A549 (cell line): ENCODE results near the gene COPRS. TPM values are rescaled to one million over a fixed set of nuclear protein-coding genes. Genes with fewer than 3 reads are reported as not detected.

Source experiments
- ATAC-seq, 2 experiments: fragments of 200-7000 bp in 1 of 2; fragments of >200 bp in 1 of 2; cut with Nextera tagmentation in 1 of 2; cut with Tn5 transposase in 1 of 2; 3 replicates each; pipeline versions ENCODE4 v1.8.0 to v1.9.1; 2018 to 2020; ENCODE audit warnings: mild to moderate bottlenecking in 1 of 2, moderate library complexity in 1 of 2
- CTCF ChIA-PET: fragments of 300-600 bp; sonication (Branson Sonifier 250); formaldehyde crosslinking; extraction: SDS; loops from one replicate; lab custom pipeline; 2021; ENCODE audit warnings: antibody characterized with exemption, inconsistent platforms; lab: Yijun Ruan, JAX
- POLR2A ChIA-PET: fragments of 350-600 bp; formaldehyde crosslinking; extraction: SDS; loops from one replicate; lab custom pipeline; 2021; ENCODE audit warnings: antibody characterized with exemption, inconsistent platforms; lab: Yijun Ruan, JAX
- DNase-seq, 2 experiments: peaks; one replicate each; pipeline versions ENCODE4 v3.0.0 to v3.0.0-alpha.2; 2011 to 2016; ENCODE audit warnings: low read depth in 1 of 2, low spot score in 1 of 2
- FAIRE-seq: peaks from 2 replicates; lab custom pipeline; 2011; peaks lifted over from hg19 to GRCh38; lab: Jason Lieb, UNC
- H3K27ac ChIP-seq, 2 experiments: fragments of >200 bp; sonication (Bioruptor Twin); formaldehyde crosslinking; 3 replicates each; pipeline ENCODE4 v1.5.1; 2016 to 2017
- H3K4me1 ChIP-seq: fragments of >200 bp; sonication (Bioruptor Twin); formaldehyde crosslinking; 3 replicates; pipeline ENCODE4 v1.6.1; 2016
- H3K4me2 ChIP-seq: fragments of >200 bp; sonication (Bioruptor Twin); formaldehyde crosslinking; 3 replicates; pipeline ENCODE4 v1.6.1; 2016
- H3K4me3 ChIP-seq: fragments of >200 bp; sonication (Bioruptor Twin); formaldehyde crosslinking; 3 replicates; pipeline ENCODE4 v1.5.1; 2016
- H3K9me3 ChIP-seq: fragments of >200 bp; sonication (Bioruptor Twin); formaldehyde crosslinking; 3 replicates; pipeline ENCODE4 v1.6.1; 2016
- CBX2 ChIP-seq: fragments of 200-600 bp; sonication (generic); IDR thresholded peaks from 2 replicates; pipeline ENCODE4 v1.6.1; 2016; ENCODE audit warnings: low read depth, mild to moderate bottlenecking, borderline replicate concordance
- CBX8 ChIP-seq: fragments of 200-600 bp; sonication (generic); IDR thresholded peaks from 2 replicates; pipeline ENCODE4 v1.6.1; 2016
- CHD2 ChIP-seq: fragments of 150-350 bp; IDR thresholded peaks from 2 replicates; pipeline ENCODE4 v1.6.1; 2014; ENCODE audit warnings: low read length; ENCODE audit not compliant: partially characterized antibody
- CHD4 ChIP-seq: fragments of 200-600 bp; sonication (generic); IDR thresholded peaks from 2 replicates; pipeline ENCODE4 v1.6.1; 2016; ENCODE audit warnings: antibody characterized with exemption, mild to moderate bottlenecking, borderline replicate concordance
- EHF ChIP-seq: fragments of 250-450 bp; sonication (Bioruptor Pico); IDR thresholded peaks from 2 replicates; pipeline ENCODE4 v1.5.0; 2020; ENCODE audit warnings: mild to moderate bottlenecking
- FOXS1 ChIP-seq: fragments of 250-450 bp; sonication (Bioruptor Pico); IDR thresholded peaks from 2 replicates; pipeline ENCODE4 v1.5.0; 2020; ENCODE audit warnings: mild to moderate bottlenecking, moderate library complexity
- GATA3 ChIP-seq: IDR thresholded peaks from 2 replicates; pipeline ENCODE4 v1.6.1; 2012; ENCODE audit warnings: borderline replicate concordance
- HES2 ChIP-seq: fragments of >200 bp; sonication (Bioruptor Twin); formaldehyde crosslinking; IDR thresholded peaks from 2 replicates; pipeline ENCODE4 v1.6.1; 2016
- HOXA7 ChIP-seq: fragments of 250-450 bp; sonication (Bioruptor Pico); IDR thresholded peaks from 2 replicates; pipeline ENCODE4 v1.5.0; 2020; ENCODE audit warnings: mild to moderate bottlenecking, moderate library complexity
- JUN ChIP-seq, 2 experiments: fragments of >200 bp; sonication (Bioruptor Twin); formaldehyde crosslinking; IDR thresholded peaks; 2 replicates in 1 of 2; 3 replicates in 1 of 2; pipeline ENCODE4 v1.6.1; 2016 to 2017
- MAFK ChIP-seq: fragments of 450-650 bp; IDR thresholded peaks from 2 replicates; pipeline ENCODE4 v1.6.1; 2014; ENCODE audit not compliant: partially characterized antibody
- MAZ ChIP-seq: fragments of 150-350 bp; IDR thresholded peaks from 2 replicates; pipeline ENCODE4 v1.6.1; 2014; ENCODE audit warnings: antibody characterized with exemption, low read depth, low read length, borderline replicate concordance
- NPAS2 ChIP-seq: fragments of 250-450 bp; sonication (Bioruptor Pico); IDR thresholded peaks from 2 replicates; pipeline ENCODE4 v1.8.0; 2022; ENCODE audit warnings: mild to moderate bottlenecking, moderate library complexity, borderline replicate concordance
- NR3C1 ChIP-seq: fragments of >200 bp; sonication (Bioruptor Twin); formaldehyde crosslinking; IDR thresholded peaks from 3 replicates; pipeline ENCODE4 v1.6.1; 2017
- PBX3 ChIP-seq: IDR thresholded peaks from 2 replicates; pipeline ENCODE4 v1.6.1; 2012
- PHF8 ChIP-seq: fragments of 200-600 bp; sonication (generic); IDR thresholded peaks from 2 replicates; pipeline ENCODE4 v1.6.1; 2016; ENCODE audit warnings: low read depth, mild to moderate bottlenecking, antibody characterized with exemption, moderate library complexity, borderline replicate concordance
- POLR2A ChIP-seq: IDR thresholded peaks from 2 replicates; pipeline ENCODE4 v1.6.1; 2012; ENCODE audit warnings: mild to moderate bottlenecking, low read length
- POLR2AphosphoS2 ChIP-seq: conservative IDR thresholded peaks from 2 replicates; pipeline ENCODE4 v1.6.1; 2012; ENCODE audit warnings: low read length, improper control_type of control experiment, inconsistent platforms
- RFX5 ChIP-seq: fragments of 450-650 bp; IDR thresholded peaks from 2 replicates; pipeline ENCODE4 v1.7.1; 2014; ENCODE audit warnings: antibody characterized with exemption, mild to moderate bottlenecking, moderate library complexity
- TP53 ChIP-seq: fragments of 250-450 bp; sonication (Bioruptor Pico); IDR thresholded peaks from 2 replicates; pipeline ENCODE4 v1.5.0; 2021; ENCODE audit warnings: mild to moderate bottlenecking, moderate library complexity
- ZC3H11A ChIP-seq: fragments of 450-650 bp; IDR thresholded peaks from 2 replicates; pipeline ENCODE4 v1.6.1; 2014; ENCODE audit warnings: antibody characterized with exemption, mild to moderate bottlenecking
- ZFP36 ChIP-seq: fragments of 450-650 bp; IDR thresholded peaks from 2 replicates; pipeline ENCODE4 v1.6.1; 2014; ENCODE audit warnings: borderline replicate concordance; ENCODE audit not compliant: partially characterized antibody
- ZNF302 ChIP-seq: fragments of 250-450 bp; sonication (Bioruptor Pico); IDR thresholded peaks from 2 replicates; pipeline ENCODE4 v1.9.0; 2021; ENCODE audit warnings: inconsistent platforms, mild to moderate bottlenecking, moderate library complexity
- WGBS: methylation state at CpG from one replicate; pipeline ENCODE4 v1.1.6; 2017; ENCODE audit errors: missing lambda C conversion rate; 5-methylcytosine and 5-hydroxymethylcytosine counted together
- polyA plus RNA-seq, 4 experiments: library from polyadenylated mRNA; depleted of rRNA in 3 of 4; stranded (reverse); fragments of >200 nt; fragmentation: RNase III in 1 of 4; extraction: RNeasy Plus Mini Kit Qiagen cat#74134 plus additional on column Dnase treatment in 1 of 4; gene quantifications; 2 replicates in 3 of 4; 3 replicates in 1 of 4; pipeline ENCODE4 v1.2.3, GENCODE V29; 2011 to 2017

Gene COPRS
- polyA plus RNA-seq, 2 of the 4 experiments (the other 2 are of a cell fraction): 80.5 to 98.3 TPM

- no peak overlapping the region for H3K4me3 ChIP-seq
- no peak overlapping the region for H3K27ac ChIP-seq
- 0 out of 6 replicates have a peak, but pooled peaks of 1 of the 2 experiments have one; percentile 29 for ATAC-seq
- TF ChIP-seq EHF (CRISPR knock-in tag) (no peak), JUN (IDR thresholded peaks at IDR 0.05) (no peak), CHD2 (no peak), ZNF302 (no peak), FOXS1 (CRISPR knock-in tag) (no peak), NPAS2 (CRISPR knock-in tag) (no peak), PBX3 (no peak), HOXA7 (CRISPR knock-in tag) (no peak)
- TF ChIP-seq, all 56 proteins: peak for 0
- ChIA-PET CTCF (interaction anchor here (0.6 to 1.8 kb wide), 3 partner anchors 11 to 416 kb away, joined by 3 to 5 read pairs (median 3); partner anchors contain the start of gene UTP6), POLR2A (interaction anchor here (0.7 kb wide), 2 partner anchors 9 to 11 kb away, joined by 4 read pairs; no protein-coding TSS in a partner anchor)
- H3K9me3 ChIP-seq: no peaks in the 10 kb centered on the region
- DNase-seq (no peak), FAIRE-seq (no peak)
- WGBS: 91% methylated on average over 8 of the region's 8 CpGs
- no peak overlapping the region for H3K4me2 ChIP-seq
- H3K4me1 ChIP-seq: no peaks in the 10 kb centered on the region
These were observed 21.3 kb upstream of the COPRS start for GRCh38 chr17:31880311-31880710.

GRCh38 chr17:31878703-31879073 lies 19.6 kb upstream of the COPRS start:
- ATAC-seq: no peak
- no peak overlapping the region for H3K4me2 ChIP-seq
- TF ChIP-seq CBX2 (no peak), HES2 (no peak), TP53 (no peak), GATA3 (no peak), POLR2AphosphoS2 (no peak), ZC3H11A (no peak)
- TF ChIP-seq, all 56 proteins: peak for 0
- no peak overlapping the region for H3K4me3 ChIP-seq
- no peaks in the 10 kb centered on the region for H3K9me3 ChIP-seq
- DNase-seq (no peak), FAIRE-seq (peak; percentile 61)
- H3K4me1 ChIP-seq: no peaks in the 10 kb centered on the region
- no peak overlapping the region for H3K27ac ChIP-seq
- ChIA-PET CTCF (interaction anchor here (1.1 to 1.6 kb wide), 2 partner anchors 9 to 16 kb away, joined by 4 to 5 read pairs; no protein-coding TSS in a partner anchor), POLR2A (no interaction called here)

- ChIA-PET POLR2A (no interaction called here), CTCF (interaction anchor here (0.7 to 1.6 kb wide), 4 partner anchors 8 to 320 kb away, joined by 3 to 5 read pairs (median 4); no protein-coding TSS in a partner anchor)
- no peaks in the 10 kb centered on the region for H3K4me1 ChIP-seq
- no peaks in the 10 kb centered on the region for H3K9me3 ChIP-seq
- H3K4me2 ChIP-seq: no peak overlapping the region
- WGBS: 93% methylated on average over 9 of the region's 9 CpGs
- no peak overlapping the region for H3K27ac ChIP-seq
- TF ChIP-seq MAFK: no peak
- no peak for TF ChIP-seq CHD4
- no peak for TF ChIP-seq RFX5
- ATAC-seq (peak in 1 of 2 experiments; percentile 47; a peak in 1 of 6 replicates), DNase-seq (no peak), FAIRE-seq (peak; percentile 67)
- no peak overlapping the region for H3K4me3 ChIP-seq
These were observed 19.1 kb upstream of the COPRS start for GRCh38 chr17:31877911-31878702.

GRCh38 chr17:31877341-31877740 lies 18.3 kb upstream of the COPRS start:
- TF ChIP-seq NR3C1 (no peak), PHF8 (no peak), EHF (CRISPR knock-in tag) (no peak), JUN (IDR thresholded peaks at IDR 0.05) (no peak), POLR2A (no peak), MAZ (no peak), HES2 (no peak), CBX8 (no peak), MAFK (no peak), ZFP36 (no peak)
- FAIRE-seq (no peak), ATAC-seq (no peak), DNase-seq (no peak)
- Histone ChIP-seq H3K9me3 (no peaks in the 10 kb centered on the region), H3K4me3 (no peak overlapping the region), H3K27ac (no peak overlapping the region), H3K4me1 (no peaks in the 10 kb centered on the region), H3K4me2 (no peak overlapping the region)
- POLR2A ChIA-PET: no interaction called here
- 84% methylated on average over 6 of the region's 6 CpGs for WGBS
- CTCF ChIA-PET: interaction anchor here (0.7 to 1.6 kb wide), 3 partner anchors 8 to 319 kb away, joined by 3 to 5 read pairs (median 3); no protein-coding TSS in a partner anchor
